Measurements from ENCODE around the gene SERBP1. TPM values are rescaled to one million over a fixed set of nuclear protein-coding genes. Genes with fewer than 3 reads are reported as not detected.

Gene SERBP1
- total RNA-seq, 4 donors from 2014 or later, result 203 to 254 (median 223) TPM

DNA sequence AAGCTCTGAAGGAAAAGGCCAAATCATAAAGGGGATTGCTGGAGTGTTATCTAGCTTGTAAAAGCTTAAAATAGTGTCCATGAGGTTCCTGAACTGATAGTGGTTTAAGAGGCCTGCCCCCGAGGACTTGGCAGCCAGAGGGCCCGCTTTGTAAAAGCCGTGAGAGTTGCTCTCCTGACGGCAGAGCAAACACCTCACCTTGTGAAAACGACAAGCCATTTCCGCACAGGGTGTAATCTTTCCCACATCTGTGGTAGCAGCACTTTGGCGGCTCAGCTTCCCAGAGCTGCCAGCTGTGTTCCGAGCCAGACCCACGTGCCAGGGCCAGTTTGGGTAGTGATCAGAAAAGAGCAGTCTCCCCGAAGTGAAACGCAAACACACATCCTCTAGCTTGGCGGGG lies 37.0 kb downstream of the SERBP1 start:
- no peak overlapping the region for H3K4me3 ChIP-seq
- no peak for DNase-seq (ENCODE audit: extremely low spot score)
- TF ChIP-seq POLR2A (IDR thresholded peaks at IDR 0.05; ENCODE audit: low read depth) (no peak), EP300 (IDR thresholded peaks at IDR 0.05) (no peak), POLR2AphosphoS5 (IDR thresholded peaks at IDR 0.05) (no peak), CTCF (IDR thresholded peaks at IDR 0.05) (no peak)
- no peak overlapping the region for H3K27ac ChIP-seq (replicated peaks in 1 of 4)
- WGBS, result 53% methylated on average over 10 of the region's 12 CpGs
- H3K27me3 ChIP-seq, result no peaks in the 10 kb centered on the region
- intact Hi-C loops (cut with DNase I), result no loop called here
- H3K36me3 ChIP-seq, result peaks cover 0 to 34% (median 3%) of the 10 kb centered on the region in 4 donors
- no peaks in the 10 kb centered on the region for H3K9me3 ChIP-seq
- H3K4me1 ChIP-seq, result no peaks in the 10 kb centered on the region

DNA sequence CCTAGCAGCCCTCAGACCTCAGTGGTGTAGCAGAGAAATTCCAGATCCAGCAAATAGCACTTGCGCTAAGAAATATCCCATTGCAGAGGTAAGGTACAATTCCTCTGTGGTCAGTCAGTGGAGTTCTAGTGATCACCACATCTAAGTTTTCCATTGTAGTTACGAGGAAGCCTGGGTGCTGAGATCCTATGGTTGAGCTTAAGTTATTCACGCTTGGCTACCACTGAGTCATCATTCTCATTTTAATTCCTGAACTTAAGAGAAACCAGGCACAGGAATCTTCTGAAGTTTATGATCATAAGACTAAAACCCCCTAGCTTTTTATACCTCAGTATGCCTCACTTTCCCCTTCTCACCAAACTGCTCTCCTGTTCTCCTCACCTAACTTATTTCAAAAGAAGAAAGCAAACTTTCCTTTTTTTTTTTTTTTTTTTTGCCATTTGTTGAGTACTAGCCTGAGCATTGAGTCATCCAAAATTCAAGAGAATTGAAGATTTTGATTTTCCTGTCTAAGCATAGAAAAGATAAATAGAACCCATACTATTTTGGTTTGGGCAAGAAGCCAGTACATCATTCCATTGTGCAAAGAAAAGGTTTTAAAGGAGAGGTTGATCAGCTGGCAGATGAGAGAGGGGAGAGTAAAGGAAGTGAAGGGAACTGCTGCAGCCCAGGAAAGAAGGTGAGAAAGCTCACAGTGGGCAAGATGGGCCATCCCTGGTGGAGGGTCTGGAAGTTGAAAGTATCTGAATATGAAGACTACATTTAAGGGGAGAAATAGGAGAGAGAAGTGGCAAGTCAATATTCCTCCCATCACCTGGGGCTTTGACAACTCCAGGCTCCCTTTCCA lies 39.9 kb downstream of the SERBP1 start:
- intact Hi-C loops (cut with DNase I), result no loop called here
- H3K27ac ChIP-seq (replicated peaks in 1 of 4), result no peak overlapping the region
- H3K27me3 ChIP-seq, result no peaks in the 10 kb centered on the region
- 88% methylated on average over 3 of the region's 3 CpGs for WGBS
- no peaks in the 10 kb centered on the region for H3K9me3 ChIP-seq
- H3K4me1 ChIP-seq, result no peaks in the 10 kb centered on the region
- H3K4me3 ChIP-seq, result no peak overlapping the region
- peaks cover 0 to 21% (median 3%) of the 10 kb centered on the region in 4 donors for H3K36me3 ChIP-seq
- TF ChIP-seq EP300 (IDR thresholded peaks at IDR 0.05), result no peak
- no peak for TF ChIP-seq POLR2AphosphoS5 (IDR thresholded peaks at IDR 0.05)
- TF ChIP-seq CTCF (IDR thresholded peaks at IDR 0.05), result no peak
- no peak for TF ChIP-seq POLR2A (IDR thresholded peaks at IDR 0.05; ENCODE audit: low read depth)
- no peak for DNase-seq (ENCODE audit: extremely low spot score)

DNA sequence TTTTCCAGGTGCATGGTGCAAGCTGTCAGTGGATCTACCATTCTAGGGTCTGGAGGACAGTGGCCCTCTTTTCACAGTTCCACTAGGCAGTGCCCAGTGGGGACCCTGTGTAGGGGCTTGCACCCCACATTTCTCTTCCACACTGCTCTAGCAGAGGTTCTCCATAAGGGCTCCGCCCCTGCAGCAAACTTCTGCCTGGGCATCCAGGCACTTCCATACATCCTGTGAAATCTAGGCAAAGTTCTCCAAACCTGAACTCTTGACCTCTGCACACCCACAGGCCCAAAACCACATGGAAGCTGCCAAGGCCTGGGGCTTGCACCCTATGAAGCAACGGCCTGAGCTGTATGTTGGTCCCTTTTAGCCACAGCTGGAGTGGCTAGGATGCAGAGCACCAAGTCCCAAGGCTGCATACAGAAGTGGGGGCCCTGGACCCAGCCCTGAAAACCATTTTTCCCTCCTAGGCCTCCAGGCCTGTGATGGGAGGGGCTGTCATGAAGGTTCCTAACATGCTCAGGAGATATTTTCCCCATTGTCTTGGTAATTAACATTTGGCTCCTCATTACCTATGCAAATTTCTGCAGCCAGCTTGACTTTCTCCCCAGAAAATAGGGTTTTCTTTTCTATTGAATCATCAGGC lies 46.1 kb downstream of the SERBP1 start:
- Histone ChIP-seq H3K27ac (replicated peaks in 1 of 4) (no peak overlapping the region), H3K4me1 (peaks cover 0 to 10% (median 7%) of the 10 kb centered on the region in 4 donors), H3K36me3 (no peaks in the 10 kb centered on the region), H3K4me3 (no peak overlapping the region), H3K9me3 (peaks cover 0 to 10% (median 2%) of the 10 kb centered on the region in 4 donors), H3K27me3 (no peaks in the 10 kb centered on the region)
- no peak for TF ChIP-seq POLR2A (IDR thresholded peaks at IDR 0.05; ENCODE audit: low read depth)
- no peak for TF ChIP-seq POLR2AphosphoS5 (IDR thresholded peaks at IDR 0.05)
- 94% methylated on average over 2 of the region's 2 CpGs for WGBS
- intact Hi-C loops (cut with DNase I), result no loop called here
- DNase-seq (ENCODE audit: extremely low spot score), result no peak

DNA sequence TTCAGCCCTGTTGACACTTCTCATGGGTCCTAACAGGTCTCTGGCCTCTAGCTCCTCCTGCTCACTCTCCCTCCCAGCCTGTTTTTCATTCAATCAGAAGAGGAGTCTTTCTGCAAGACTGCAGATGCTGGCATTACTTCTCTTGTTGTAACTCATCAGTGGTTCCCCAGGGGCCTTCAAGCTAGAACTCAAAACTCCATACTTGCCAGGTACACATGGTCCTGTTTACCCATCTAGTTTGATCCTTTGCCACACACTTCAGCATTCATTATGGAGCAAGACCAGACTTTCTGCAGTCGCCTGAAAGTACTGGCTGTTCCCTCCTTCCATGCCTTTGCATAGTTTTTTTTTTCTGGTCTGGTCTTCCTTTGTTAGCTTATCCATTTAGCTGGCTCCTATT lies 47.9 kb downstream of the SERBP1 start:
- Histone ChIP-seq H3K27ac (replicated peaks in 1 of 4) (no peak overlapping the region), H3K4me1 (peaks cover 0 to 10% (median 7%) of the 10 kb centered on the region in 4 donors), H3K27me3 (no peaks in the 10 kb centered on the region), H3K4me3 (no peak overlapping the region), H3K36me3 (no peaks in the 10 kb centered on the region), H3K9me3 (peaks cover 0 to 10% (median 2%) of the 10 kb centered on the region in 4 donors)
- intact Hi-C loops (cut with DNase I), result no loop called here
- no peak for DNase-seq (ENCODE audit: extremely low spot score)
- no peak for TF ChIP-seq POLR2A (IDR thresholded peaks at IDR 0.05; ENCODE audit: low read depth)
- TF ChIP-seq EP300 (IDR thresholded peaks at IDR 0.05), result no peak
- TF ChIP-seq CTCF (IDR thresholded peaks at IDR 0.05), result no peak
- peak in 1 of 2 donors; percentile 28 for TF ChIP-seq POLR2AphosphoS5 (IDR thresholded peaks at IDR 0.05)
- WGBS, result 90% methylated on average over 1 of the region's 1 CpG

DNA sequence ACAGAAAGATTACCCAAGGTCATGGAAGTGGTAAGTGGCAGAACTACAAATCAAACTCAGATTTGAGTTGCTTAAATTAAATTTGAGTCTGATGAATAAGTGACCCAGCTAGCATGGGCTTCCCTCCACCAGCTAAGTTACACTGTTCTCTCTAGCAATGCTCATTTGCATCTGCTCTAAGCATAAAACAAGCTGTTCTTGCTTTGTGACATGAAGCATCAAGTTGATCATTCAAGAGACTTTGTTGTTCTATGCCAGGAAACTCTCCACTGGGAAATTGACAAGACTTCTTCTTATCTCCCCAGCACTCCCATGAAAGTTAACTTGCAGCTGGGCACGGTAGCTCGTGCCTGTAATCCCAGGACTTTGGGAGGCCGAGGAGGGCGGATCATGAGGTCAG lies 49.0 kb downstream of the SERBP1 start:
- no peak overlapping the region for H3K4me3 ChIP-seq
- intact Hi-C loops (cut with DNase I), result no loop called here

More for the DNA sequence above, 49.0 kb downstream of the SERBP1 start:
- H3K9me3 ChIP-seq, result peaks cover 0 to 10% (median 2%) of the 10 kb centered on the region in 4 donors
- H3K4me1 ChIP-seq, result peaks cover 0 to 10% (median 7%) of the 10 kb centered on the region in 4 donors
- WGBS, result 89% methylated on average over 4 of the region's 4 CpGs
- no peak overlapping the region for H3K27ac ChIP-seq (replicated peaks in 1 of 4)
- TF ChIP-seq CTCF (IDR thresholded peaks at IDR 0.05), result no peak
- no peak for TF ChIP-seq POLR2A (IDR thresholded peaks at IDR 0.05; ENCODE audit: low read depth)
- no peak for DNase-seq (ENCODE audit: extremely low spot score)
- no peaks in the 10 kb centered on the region for H3K36me3 ChIP-seq
- no peaks in the 10 kb centered on the region for H3K27me3 ChIP-seq
